GM19372 (cell line): ENCODE results near the gene GID4.

Experiments used
- ATAC-seq: cut with Tn5 transposase; IDR thresholded peaks from one replicate; pipeline ENCODE4 v1.9.1; 2021; ENCODE audit warnings: mild to moderate bottlenecking, low read depth, moderate library complexity; ENCODE audit not compliant: unreplicated experiment

GID4 gene

GRCh38 chr17:18093616-18094408, 54.6 kb downstream of the GID4 start:
- no peak for ATAC-seq

DNA sequence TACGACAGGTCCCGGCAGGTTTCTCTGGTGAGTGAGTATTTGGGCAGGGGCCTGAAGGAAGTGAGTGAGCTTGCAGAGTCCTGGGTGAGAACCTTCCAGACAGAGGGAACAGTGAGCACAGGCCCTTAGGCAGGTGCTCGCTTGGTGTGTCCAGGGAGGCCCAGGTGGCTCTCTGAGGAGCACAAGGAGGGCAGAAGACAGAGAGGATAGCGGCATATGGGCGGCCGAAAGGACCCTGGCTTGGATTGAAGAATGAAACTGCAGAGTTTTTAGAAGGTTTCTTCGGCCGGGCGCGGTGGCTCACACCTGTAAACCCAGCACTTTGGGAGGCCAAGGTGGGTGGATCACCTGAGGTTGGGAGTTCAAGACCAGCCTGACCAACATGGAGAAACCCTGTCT, 55.2 kb downstream of the GID4 start:
- no peak for ATAC-seq

DNA sequence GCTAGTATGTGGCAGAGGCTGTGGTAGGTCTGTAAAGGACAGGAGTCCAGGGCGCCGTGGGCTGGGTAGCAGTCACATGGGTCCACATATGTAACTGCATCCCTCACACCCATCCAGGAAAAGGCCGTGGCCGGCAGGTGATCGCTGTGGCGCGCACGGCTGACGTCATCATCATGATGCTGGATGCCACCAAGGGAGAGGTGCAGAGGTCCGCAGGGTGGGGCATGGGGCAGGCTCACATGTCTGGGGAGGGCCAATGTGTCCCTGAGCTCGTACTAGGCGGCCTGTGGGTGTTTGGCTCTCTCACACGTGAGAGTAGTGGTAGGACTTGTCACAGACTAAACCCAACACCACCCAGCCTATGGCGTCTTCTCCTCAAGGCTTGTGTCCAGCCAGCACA, 60.3 kb downstream of the GID4 start:
- no peak for ATAC-seq

DNA sequence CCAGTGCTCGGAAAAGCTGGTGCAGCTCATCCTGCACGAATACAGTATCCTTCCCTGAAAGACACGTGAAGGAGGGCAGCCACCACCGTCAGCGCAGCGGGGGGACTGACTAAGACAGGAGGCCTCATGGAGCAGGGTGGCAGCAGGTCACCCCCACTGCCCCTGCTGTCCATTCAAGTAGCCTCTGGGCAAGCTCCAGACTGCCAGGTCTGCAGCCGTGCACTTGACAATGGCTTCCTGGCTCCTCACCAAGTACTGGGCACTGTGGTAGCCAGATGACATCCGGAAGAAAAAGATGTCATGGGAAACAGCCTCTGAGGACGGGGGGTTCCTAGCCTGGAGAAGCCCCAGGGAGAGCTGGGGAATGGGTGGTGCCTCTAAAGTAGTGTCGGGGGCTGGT, 61.4 kb downstream of the GID4 start:
- no peak for ATAC-seq

- no peak for ATAC-seq
These were observed 62.6 kb downstream of the GID4 start for GRCh38 chr17:18101828-18102227.

DNA sequence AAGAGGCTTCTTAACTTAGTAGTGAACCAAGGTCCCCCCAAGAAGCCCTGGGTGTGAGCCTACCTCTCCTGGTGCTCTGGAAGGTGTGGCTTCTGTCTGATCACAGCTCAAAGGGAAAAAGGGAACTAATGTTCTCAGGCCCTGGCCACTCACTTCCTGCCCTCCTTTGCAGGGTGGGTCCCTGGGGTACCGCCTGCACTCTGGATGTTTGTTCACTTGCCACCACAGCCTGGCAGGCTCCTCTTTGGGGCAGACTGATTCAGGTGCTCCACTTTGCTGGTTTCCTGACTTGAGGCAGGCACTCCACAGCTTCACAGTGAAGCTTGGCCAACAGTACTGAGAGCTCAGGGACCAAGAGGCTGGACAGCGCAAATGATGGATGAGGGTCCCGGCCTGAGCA, 63.4 kb downstream of the GID4 start:
- no peak for ATAC-seq

DNA sequence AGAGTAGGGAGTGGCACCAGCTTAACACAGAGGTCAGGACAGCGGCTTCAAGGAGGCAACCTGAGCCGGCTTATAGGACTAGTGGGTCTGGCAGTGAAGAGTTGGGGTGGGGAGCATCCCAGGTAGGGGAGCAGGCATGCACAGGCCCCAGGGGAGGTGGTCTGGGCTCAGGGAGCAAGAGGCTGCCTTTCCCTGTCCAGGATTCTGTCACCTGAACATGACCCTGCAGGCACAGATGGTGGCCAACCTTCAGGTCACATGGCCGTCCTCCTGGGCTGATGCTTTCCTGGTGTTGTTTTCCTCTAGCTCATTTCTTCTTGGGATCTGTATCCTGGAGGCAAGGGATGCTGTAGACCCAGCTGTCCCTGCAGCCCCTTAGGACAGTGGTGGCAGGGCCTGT, 65.8 kb downstream of the GID4 start:
- no peak for ATAC-seq

- no peak for ATAC-seq
These were observed 66.4 kb downstream of the GID4 start for GRCh38 chr17:18105595-18105994.

DNA sequence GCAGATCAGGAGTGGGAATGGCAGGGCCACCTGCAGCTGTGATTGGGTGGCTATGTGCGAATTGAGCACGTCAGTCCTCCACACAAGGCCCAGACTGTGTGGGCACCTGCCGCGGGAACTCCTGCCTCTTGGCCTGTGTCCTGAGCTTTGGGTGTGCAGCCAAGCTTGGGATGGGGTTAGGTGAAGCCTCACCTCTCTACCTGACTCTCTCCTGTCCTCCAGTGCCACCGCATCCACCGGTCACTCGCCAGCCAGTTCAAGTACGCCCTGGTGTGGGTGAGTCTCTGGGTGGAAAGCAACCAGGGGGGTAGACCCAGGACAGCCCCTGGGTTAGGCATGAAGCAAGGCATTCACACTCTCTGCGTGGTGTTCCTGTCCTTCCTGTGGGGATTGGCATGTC, 67.0 kb downstream of the GID4 start:
- no peak for ATAC-seq

DNA sequence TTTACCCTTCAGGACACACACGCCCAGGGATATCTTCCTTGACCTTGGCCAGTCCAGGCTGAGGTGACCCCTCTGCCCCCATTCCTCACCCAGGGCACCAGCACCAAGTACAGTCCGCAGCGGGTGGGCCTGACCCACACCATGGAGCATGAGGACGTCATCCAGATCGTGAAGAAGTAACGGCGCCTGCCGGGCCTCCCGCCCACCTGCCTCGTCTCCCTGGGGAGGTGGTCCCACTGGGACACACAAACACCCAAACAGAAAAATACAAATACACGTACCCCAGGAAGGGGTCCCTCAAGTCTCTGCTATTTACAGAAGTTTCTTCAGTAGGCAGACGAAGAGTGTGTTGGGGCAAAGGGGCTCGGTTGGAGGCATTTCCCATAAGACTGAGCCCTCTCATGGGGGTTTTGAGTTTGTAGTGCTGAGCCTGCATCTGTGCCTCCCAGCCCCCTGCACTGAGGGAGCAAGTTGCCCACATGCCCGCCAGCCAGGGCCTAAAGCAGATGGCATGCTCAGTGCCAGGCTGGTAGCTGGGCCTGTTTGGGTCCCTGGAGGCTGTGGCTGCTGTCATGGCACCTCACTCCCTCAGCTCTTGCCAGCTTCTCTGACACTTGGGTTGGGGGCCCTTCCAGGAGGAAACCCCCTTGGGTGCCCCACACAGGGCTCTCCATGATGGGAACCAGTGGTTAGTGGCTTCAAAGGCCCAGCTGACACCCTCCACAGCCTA, 68.0 kb downstream of the GID4 start:
- no peak for ATAC-seq

GRCh38 chr17:18107971-18108370, 68.8 kb downstream of the GID4 start:
- ATAC-seq = no peak

DNA sequence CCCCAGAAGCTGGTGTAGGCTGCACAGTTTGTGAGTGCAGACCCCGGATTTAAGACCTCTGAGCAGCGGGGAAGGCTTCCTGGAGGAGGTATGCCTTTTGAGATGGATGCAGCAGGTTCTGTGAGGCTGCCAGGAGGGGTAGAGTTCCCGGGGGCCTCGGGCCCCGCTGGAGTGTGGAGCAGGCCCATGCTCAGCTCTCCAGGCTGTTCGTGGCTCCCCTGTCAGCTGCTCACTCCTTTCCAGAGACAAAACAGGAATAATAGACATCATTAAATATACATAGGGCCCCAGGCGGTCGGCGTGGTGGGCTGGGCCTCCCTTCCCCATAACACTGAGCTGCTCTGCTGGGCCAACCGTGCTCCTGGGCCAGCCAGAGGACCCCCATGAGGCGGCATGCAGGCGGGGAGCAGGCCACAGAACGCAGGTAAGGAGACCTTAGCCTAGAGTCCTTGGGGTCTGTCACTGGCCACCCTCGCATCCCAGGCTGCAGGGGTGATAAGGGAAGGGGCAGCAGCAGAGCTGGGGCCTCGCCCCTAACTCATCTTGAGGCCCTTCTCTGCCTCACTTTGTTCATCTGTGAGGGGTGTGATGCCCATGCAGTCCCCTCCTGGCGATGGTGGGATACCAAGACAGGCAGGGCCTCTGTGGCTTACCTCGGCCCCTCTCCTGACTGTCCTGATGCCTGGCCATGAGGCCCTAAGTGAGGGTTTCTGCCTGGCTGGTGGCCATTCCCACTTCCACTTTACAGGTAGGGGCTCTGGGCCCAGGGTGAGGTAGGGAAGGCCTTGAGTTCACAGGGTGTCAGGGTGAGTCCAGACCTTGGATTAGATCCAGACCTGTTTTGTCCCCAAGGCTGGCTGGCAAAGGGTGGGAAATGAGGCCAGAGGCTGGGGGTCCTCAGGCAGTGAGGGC, 69.4 kb downstream of the GID4 start, which contains the start of gene MYO15A:
Gene MYO15A, plus strand, starts transcription at position 356 of the 912 bp plus-strand sequence. CDS start 10,045 bp downstream, outside the sequence.
- ATAC-seq = no peak

GRCh38 chr17:18109935-18110485, 70.8 kb downstream of the GID4 start:
- ATAC-seq = no peak

GRCh38 chr17:18110636-18111145, 71.5 kb downstream of the GID4 start:
- no peak for ATAC-seq

- no peak for ATAC-seq
These were observed 72.2 kb downstream of the GID4 start for GRCh38 chr17:18111330-18111971.

DNA sequence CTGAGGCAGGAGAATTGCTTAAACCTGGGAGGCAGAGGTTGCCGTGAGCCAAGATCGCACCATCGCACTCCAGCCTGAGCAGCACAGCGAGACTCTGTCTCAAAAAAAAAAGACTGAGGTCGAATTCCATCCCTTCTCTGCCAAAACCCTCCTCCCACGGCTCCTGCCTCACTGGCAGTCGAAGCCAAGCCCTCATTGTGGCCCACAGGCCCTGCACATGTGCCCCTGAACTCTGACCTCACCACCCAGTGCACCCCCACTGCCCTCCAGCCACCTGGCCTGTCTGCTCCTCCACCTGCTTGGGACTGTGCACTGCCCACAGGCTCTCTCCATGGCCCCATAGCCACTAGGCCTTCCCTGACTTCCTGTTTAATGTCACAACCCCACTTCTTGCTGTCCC, 76.3 kb downstream of the GID4 start:
- no peak for ATAC-seq

DNA sequence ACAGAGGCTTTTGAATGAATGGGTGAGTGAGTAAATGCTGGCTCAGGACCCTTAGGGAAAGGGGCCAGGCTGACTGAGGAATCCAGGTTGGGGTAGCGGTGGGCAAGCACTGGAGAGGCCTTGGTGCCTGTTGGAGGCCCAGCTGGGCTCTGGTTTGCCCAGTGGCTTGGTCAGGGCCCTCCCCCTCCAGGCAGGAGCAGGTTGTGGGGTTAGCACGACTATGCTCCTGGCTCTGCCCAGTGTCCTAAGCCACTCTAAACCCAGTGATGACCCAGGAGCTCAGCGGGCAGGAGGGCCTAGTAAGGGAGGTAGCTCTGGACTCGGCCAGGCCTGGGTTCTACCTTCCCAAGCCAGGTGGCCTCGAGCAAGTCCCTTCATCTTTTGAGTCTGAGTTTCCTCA, 76.9 kb downstream of the GID4 start:
- ATAC-seq = no peak

GRCh38 chr17:18117533-18117932, 78.3 kb downstream of the GID4 start:
- ATAC-seq = no peak
